Naive B cell (primary cell): ENCODE results near the gene GARNL3. TPM values are rescaled to one million over a fixed set of nuclear protein-coding genes. Genes with fewer than 3 reads are reported as not detected.

Source experiments
- ATAC-seq, 2 donors: fragments of 150-1000 bp; cut with Tn5 transposase; 2 replicates each; pipeline ENCODE4 v1.10.0; 2021; ENCODE audit warnings: low read depth in 2 of 2, mild to moderate bottlenecking in 2 of 2, moderate library complexity in 2 of 2
- DNase-seq: peaks from one replicate; pipeline ENCODE4 v3.0.0; 2022
- H3K27ac Mint-ChIP-seq, 6 donors: one replicate each; pipeline ENCODE4 v1.8.0; 2020 to 2022; ENCODE audit warnings: mild to moderate bottlenecking in 6 of 6, mixed read lengths in 6 of 6, moderate library complexity in 5 of 6, inconsistent platforms in 2 of 6
- H3K27me3 Mint-ChIP-seq, 3 donors: one replicate each; pipeline ENCODE4 v1.8.0; 2021 to 2022; ENCODE audit warnings: mixed read lengths in 3 of 3, mild to moderate bottlenecking in 1 of 3
- H3K36me3 Mint-ChIP-seq, 2 donors: one replicate each; pipeline ENCODE4 v1.8.0; 2020 to 2022; ENCODE audit warnings: mixed read lengths in 2 of 2, inconsistent platforms in 1 of 2, mild to moderate bottlenecking in 1 of 2
- H3K4me1 Mint-ChIP-seq, 3 donors: one replicate each; pipeline ENCODE4 v1.8.0; 2020 to 2022; ENCODE audit warnings: mixed read lengths in 3 of 3, inconsistent platforms in 1 of 3, mild to moderate bottlenecking in 1 of 3, moderate library complexity in 1 of 3
- H3K4me3 Mint-ChIP-seq, 8 donors: one replicate each; pipeline ENCODE4 v1.8.0; 2020 to 2022; ENCODE audit warnings: mild to moderate bottlenecking in 8 of 8, mixed read lengths in 8 of 8, moderate library complexity in 8 of 8, inconsistent platforms in 2 of 8
- H3K9me3 Mint-ChIP-seq, 7 donors: one replicate each; pipeline ENCODE4 v1.8.0; 2020 to 2022; ENCODE audit warnings: mixed read lengths in 7 of 7, mild to moderate bottlenecking in 5 of 7, inconsistent platforms in 2 of 7, moderate library complexity in 1 of 7
- polyA plus RNA-seq, 6 donors: library from polyadenylated mRNA; unstranded; fragments of 300-500 nt; fragmentation: Illumina TruSeq; gene quantifications; one replicate each; pipeline ENCODE4 v1.2.3, GENCODE V29; 2021; ENCODE audit warnings: low read depth in 6 of 6

The GARNL3 gene
- polyA plus RNA-seq, 6 donors from 2014 or later = 0.71 to 3.1 (median 1.1) TPM; not detected in 2

DNA sequence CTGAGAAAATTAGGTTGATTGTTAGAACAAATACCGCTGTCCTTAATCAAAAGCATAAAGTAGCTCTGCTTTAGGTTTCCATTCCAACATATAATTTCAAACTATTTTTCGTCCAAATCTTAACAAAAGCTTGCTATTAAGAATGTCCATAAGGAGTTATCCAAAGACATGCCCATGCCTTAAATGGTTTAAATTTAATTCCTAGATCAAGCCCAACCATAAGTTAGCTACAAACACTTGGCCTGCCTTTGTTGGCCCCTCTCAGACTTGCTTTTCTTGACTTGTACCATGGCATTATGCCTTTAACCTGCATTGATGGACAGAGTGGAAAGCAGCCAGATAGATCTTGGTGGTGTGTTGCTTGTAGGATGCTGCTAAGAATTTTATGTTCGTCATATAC is 8.8 kb downstream of the GARNL3 start:
- Mint-ChIP-seq H3K4me1 (peaks cover 19 to 23% (median 23%) of the 10 kb centered on the region in 3 donors), H3K9me3 (peaks cover 0 to 5% (median 3%) of the 10 kb centered on the region in 7 donors), H3K4me3 (no peak overlapping the region), H3K27ac (no peak overlapping the region), H3K27me3 (peaks cover 0 to 10% (median 0%) of the 10 kb centered on the region in 3 donors), H3K36me3 (peaks cover 6 to 13% of the 10 kb centered on the region in 2 donors)
- DNase-seq (no peak), ATAC-seq (no peak)

DNA sequence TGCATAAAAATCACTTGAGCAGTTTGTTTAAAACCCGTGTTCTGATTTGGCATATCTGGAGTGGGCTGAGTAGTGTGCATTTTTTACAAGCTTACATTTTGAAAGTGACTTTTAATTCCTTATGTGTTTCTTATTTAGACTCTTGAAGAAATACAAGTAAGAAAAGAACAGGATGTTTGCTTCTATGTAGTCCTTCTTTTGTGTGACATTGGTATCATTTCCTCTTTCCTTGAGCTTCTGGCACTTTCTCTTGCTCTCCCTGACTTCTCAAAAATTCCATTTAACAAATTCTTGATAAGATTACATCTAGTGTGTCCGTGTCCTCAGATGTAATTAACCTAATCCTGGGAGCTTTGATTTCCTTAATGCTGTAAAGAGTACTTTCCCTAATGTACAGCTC is 12.5 kb downstream of the GARNL3 start:
- peaks cover 0 to 5% (median 0%) of the 10 kb centered on the region in 3 donors for H3K27me3 Mint-ChIP-seq
- ATAC-seq (peak; percentile 67 to 81), DNase-seq (peak; percentile 18)
- peaks cover 19 to 26% of the 10 kb centered on the region in 2 donors for H3K36me3 Mint-ChIP-seq
- H3K4me3 Mint-ChIP-seq = peak overlapping the region in 7 of 8 donors; percentile 2 to 77 (median 45)
- peaks cover 19 to 31% (median 29%) of the 10 kb centered on the region in 3 donors for H3K4me1 Mint-ChIP-seq
- H3K27ac Mint-ChIP-seq = peak overlapping the region in 4 of 6 donors; percentile 43 to 65 (median 48)
- H3K9me3 Mint-ChIP-seq = peaks cover 0 to 7% (median 5%) of the 10 kb centered on the region in 7 donors

- H3K9me3 Mint-ChIP-seq = peaks cover 0 to 7% (median 5%) of the 10 kb centered on the region in 7 donors
- H3K4me3 Mint-ChIP-seq = peak overlapping the region in 2 of 8 donors; percentile 45 to 72
- H3K4me1 Mint-ChIP-seq = peaks cover 19 to 31% (median 29%) of the 10 kb centered on the region in 3 donors
- peaks cover 0 to 5% (median 0%) of the 10 kb centered on the region in 3 donors for H3K27me3 Mint-ChIP-seq
- no peak overlapping the region for H3K27ac Mint-ChIP-seq
- H3K36me3 Mint-ChIP-seq = peaks cover 19 to 26% of the 10 kb centered on the region in 2 donors
- DNase-seq (no peak), ATAC-seq (no peak)
Measured at GRCh38 chr9:127277770-127278169, 13.2 kb downstream of the GARNL3 start.

- peak overlapping the region in 1 of 8 donors; percentile 10 for H3K4me3 Mint-ChIP-seq
- H3K36me3 Mint-ChIP-seq = peaks cover 19 to 26% of the 10 kb centered on the region in 2 donors
- ATAC-seq (no peak), DNase-seq (no peak)
- peak overlapping the region in 1 of 6 donors; percentile 15 for H3K27ac Mint-ChIP-seq
- peaks cover 19 to 31% (median 29%) of the 10 kb centered on the region in 3 donors for H3K4me1 Mint-ChIP-seq
- peaks cover 0 to 7% (median 5%) of the 10 kb centered on the region in 7 donors for H3K9me3 Mint-ChIP-seq
- peaks cover 0 to 5% (median 0%) of the 10 kb centered on the region in 3 donors for H3K27me3 Mint-ChIP-seq
Measured at GRCh38 chr9:127278372-127278771, 13.8 kb downstream of the GARNL3 start.

DNA sequence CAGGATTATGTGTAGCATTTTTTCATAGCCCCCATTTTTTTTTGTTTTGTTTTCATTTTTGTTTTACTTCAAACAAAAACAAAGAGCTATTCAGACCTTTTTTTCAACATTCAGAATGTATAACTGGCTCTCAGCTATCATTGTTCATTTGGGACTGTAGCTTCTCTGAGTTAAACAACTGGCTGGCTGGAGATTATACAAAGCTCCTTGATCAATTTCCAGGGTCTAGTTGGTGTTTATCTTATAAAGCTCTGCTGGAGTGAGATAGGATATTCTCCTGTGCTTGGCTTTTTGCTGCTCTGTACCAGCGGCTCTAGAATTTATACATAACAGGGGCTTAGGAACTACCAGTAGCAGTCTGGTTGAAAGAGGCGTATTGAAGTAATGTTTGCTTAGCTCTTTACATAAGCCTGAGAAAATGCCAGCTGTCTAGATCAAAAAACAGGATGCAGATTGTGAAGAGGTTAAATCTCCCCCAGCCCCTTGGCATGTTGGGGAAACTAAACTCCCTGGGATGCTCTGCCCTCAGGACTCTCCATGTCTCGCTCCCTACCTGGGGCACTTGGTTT is 15.2 kb downstream of the GARNL3 start:
- Mint-ChIP-seq H3K36me3 (peaks cover 19 to 26% of the 10 kb centered on the region in 2 donors), H3K9me3 (peaks cover 0 to 7% (median 5%) of the 10 kb centered on the region in 7 donors), H3K4me3 (no peak overlapping the region), H3K27me3 (no peaks in the 10 kb centered on the region), H3K4me1 (peaks cover 19 to 34% (median 29%) of the 10 kb centered on the region in 3 donors), H3K27ac (peak overlapping the region in 1 of 6 donors; percentile 7)
- no peak for DNase-seq
- ATAC-seq = no peak

DNA sequence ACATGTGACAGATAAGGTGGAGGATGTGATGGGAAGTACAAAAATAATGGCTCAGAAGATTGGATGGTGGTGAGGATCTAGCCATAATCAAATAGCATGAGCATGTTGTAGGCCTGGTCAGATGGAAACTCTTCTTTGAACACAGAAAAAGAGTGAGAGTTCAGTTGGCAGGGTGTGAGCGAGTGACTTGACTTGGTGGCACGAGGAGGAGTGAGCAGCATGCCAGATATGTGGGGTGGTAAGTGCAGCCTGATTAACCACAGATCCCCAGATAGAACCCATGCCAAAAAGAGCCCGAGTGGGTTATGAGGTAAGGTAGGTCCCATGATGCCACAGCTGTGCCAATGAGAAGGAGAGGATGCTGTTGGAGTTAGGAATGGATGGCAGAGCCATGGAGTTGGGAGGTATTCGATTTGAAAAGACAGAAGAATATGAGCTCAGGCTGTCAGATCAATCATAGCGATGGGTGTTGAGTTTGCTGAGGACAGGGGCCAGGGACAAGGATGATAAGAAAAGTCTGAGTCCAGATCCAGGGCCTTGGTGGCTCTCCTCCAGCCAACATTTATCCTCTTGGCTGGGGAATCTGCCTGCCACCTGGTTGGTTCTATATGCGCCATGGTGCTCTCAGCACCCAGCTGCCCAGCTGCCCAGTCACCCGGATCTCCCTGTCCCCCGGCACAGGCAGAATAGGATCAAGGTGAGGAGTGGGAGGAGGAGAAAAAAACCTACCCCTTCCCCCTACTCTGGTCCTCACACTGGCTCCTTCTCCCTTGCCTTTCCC is 16.5 kb downstream of the GARNL3 start:
- ATAC-seq = no peak
- H3K27me3 Mint-ChIP-seq = peaks cover 0 to 2% (median 0%) of the 10 kb centered on the region in 3 donors

DNA sequence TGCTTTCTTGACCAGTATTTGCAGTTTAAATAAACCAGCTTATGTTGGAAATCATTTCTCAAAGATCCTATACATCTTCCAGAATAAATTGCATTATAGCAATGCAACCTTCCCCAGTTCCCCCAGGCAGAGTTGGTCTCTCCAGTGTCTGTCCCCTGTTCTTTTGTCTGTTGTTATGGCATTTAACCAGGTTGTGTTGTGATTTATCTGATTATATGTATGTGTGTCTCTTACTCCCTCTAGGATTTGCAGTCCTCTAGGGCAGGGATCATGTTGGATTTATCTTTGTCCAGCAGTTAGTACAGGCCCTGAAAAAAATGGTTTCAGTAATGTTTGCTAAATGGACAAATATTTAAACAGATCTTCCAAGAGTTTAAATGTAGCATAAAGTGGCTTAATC is 17.3 kb downstream of the GARNL3 start:
- peaks cover 0 to 7% (median 2%) of the 10 kb centered on the region in 7 donors for H3K9me3 Mint-ChIP-seq
- H3K36me3 Mint-ChIP-seq = peaks cover 13 to 15% of the 10 kb centered on the region in 2 donors
- H3K4me3 Mint-ChIP-seq = no peak overlapping the region
- peaks cover 8 to 22% (median 17%) of the 10 kb centered on the region in 3 donors for H3K4me1 Mint-ChIP-seq
- no peak for ATAC-seq
- DNase-seq = no peak
- H3K27ac Mint-ChIP-seq = peak overlapping the region in 1 of 6 donors; percentile 32
- H3K27me3 Mint-ChIP-seq = peaks cover 0 to 11% (median 6%) of the 10 kb centered on the region in 3 donors

More for the DNA sequence above, 16.5 kb downstream of the GARNL3 start:
- peaks cover 17 to 31% (median 25%) of the 10 kb centered on the region in 3 donors for H3K4me1 Mint-ChIP-seq
- H3K36me3 Mint-ChIP-seq = peaks cover 17 to 23% of the 10 kb centered on the region in 2 donors
- H3K9me3 Mint-ChIP-seq = peaks cover 0 to 7% (median 5%) of the 10 kb centered on the region in 7 donors
- H3K4me3 Mint-ChIP-seq = no peak overlapping the region
- no peak for DNase-seq
- H3K27ac Mint-ChIP-seq = peak overlapping the region in 2 of 6 donors; percentile 29 to 40

DNA sequence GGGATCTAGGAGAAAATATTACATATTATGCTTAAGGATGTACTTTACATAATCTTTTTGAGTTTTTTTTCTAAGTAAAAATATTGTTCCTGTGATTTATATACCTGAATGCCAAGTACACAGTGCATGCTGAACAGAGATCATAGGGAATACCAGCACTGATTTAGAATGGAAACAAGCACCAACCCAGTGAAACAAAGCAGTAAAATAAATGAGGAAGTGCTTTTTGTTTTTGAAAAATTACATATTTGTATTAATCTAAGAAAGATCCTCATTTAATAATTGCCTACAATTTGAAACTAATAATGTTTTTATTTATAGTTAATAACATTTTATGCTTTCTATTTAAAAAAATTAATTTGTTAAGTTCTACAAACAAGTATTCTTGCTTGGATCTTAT is 18.0 kb downstream of the GARNL3 start:
- Mint-ChIP-seq H3K4me3 (no peak overlapping the region), H3K4me1 (peaks cover 1 to 15% (median 10%) of the 10 kb centered on the region in 3 donors), H3K36me3 (peaks cover 13 to 15% of the 10 kb centered on the region in 2 donors), H3K27me3 (peaks cover 1 to 14% (median 9%) of the 10 kb centered on the region in 3 donors), H3K9me3 (peaks cover 0 to 7% (median 2%) of the 10 kb centered on the region in 7 donors), H3K27ac (no peak overlapping the region)
- no peak for DNase-seq
- no peak for ATAC-seq

DNA sequence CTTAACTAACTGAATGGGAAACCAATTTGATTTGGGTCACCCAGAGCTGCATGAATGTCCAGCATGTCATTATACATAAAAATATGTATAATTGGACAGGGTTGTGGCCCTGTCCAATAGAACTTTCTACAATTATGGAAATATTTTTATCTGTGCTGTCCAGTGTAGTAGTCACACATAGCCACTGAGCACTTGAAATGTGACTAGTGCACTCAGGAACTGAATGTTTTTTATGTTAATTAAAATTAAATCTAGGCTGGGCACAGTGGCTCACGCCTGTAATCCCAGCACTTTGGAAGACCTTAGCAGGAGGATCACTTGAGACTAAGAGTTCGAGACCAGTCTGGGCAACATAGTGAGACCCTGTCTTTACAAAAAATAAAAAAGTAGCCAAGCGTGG is 18.6 kb downstream of the GARNL3 start:
- no peak overlapping the region for H3K4me3 Mint-ChIP-seq
- peaks cover 6 to 19% (median 14%) of the 10 kb centered on the region in 3 donors for H3K27me3 Mint-ChIP-seq
- no peak overlapping the region for H3K27ac Mint-ChIP-seq
- peaks cover 0 to 14% (median 7%) of the 10 kb centered on the region in 3 donors for H3K4me1 Mint-ChIP-seq
- no peak for ATAC-seq
- DNase-seq = no peak
- peaks cover 13 to 15% of the 10 kb centered on the region in 2 donors for H3K36me3 Mint-ChIP-seq
- peaks cover 0 to 7% (median 2%) of the 10 kb centered on the region in 7 donors for H3K9me3 Mint-ChIP-seq

- peaks cover 12 to 23% (median 20%) of the 10 kb centered on the region in 3 donors for H3K27me3 Mint-ChIP-seq
- ATAC-seq (no peak), DNase-seq (no peak)
- peaks cover 0 to 9% (median 5%) of the 10 kb centered on the region in 3 donors for H3K4me1 Mint-ChIP-seq
- peak overlapping the region in 1 of 6 donors; percentile 90 for H3K27ac Mint-ChIP-seq
- H3K4me3 Mint-ChIP-seq = no peak overlapping the region
- H3K9me3 Mint-ChIP-seq = peaks cover 0 to 3% (median 0%) of the 10 kb centered on the region in 7 donors
- H3K36me3 Mint-ChIP-seq = peaks cover 6 to 8% of the 10 kb centered on the region in 2 donors
Measured at GRCh38 chr9:127283917-127284497, 19.4 kb downstream of the GARNL3 start.

GRCh38 chr9:127285965-127286364 is 21.4 kb downstream of the GARNL3 start:
- Mint-ChIP-seq H3K36me3 (no peaks in the 10 kb centered on the region), H3K9me3 (no peaks in the 10 kb centered on the region), H3K4me3 (no peak overlapping the region), H3K4me1 (peaks cover 0 to 5% (median 5%) of the 10 kb centered on the region in 3 donors), H3K27me3 (peaks cover 18 to 27% (median 25%) of the 10 kb centered on the region in 3 donors), H3K27ac (peak overlapping the region in 1 of 6 donors; percentile 46)
- DNase-seq (no peak), ATAC-seq (no peak)

GRCh38 chr9:127290561-127291065 is 26.0 kb downstream of the GARNL3 start:
- Mint-ChIP-seq H3K4me3 (no peak overlapping the region), H3K27me3 (peaks cover 27 to 40% (median 33%) of the 10 kb centered on the region in 3 donors), H3K4me1 (no peaks in the 10 kb centered on the region), H3K27ac (peak overlapping the region in 1 of 6 donors; percentile 63), H3K36me3 (no peaks in the 10 kb centered on the region), H3K9me3 (no peaks in the 10 kb centered on the region)
- no peak for DNase-seq
- ATAC-seq = no peak
